SK-N-MC (cell line): ENCODE results near the gene ACSM2A.
"Not testable (repeated sequence)": the region's sequence is repeated elsewhere in the genome, so short reads cannot be mapped to it uniquely, and the experiment has no call there.

Experiments
- DNase-seq: peaks from one replicate; pipeline ENCODE4 v3.0.0-alpha.2; 2011; ENCODE audit warnings: low read depth, low spot score
- H3K27ac ChIP-seq: fragments of 200-600 bp; sonication (generic); 2 replicates; pipeline ENCODE4 v1.5.1; 2016; ENCODE audit warnings: mixed run types
- H3K36me3 ChIP-seq: fragments of 200-600 bp; sonication (generic); 2 replicates; pipeline ENCODE4 v1.6.1; 2017; ENCODE audit warnings: antibody characterized with exemption, low read length, mixed read lengths; ENCODE audit not compliant: insufficient read depth
- H3K4me3 ChIP-seq: fragments of 200-600 bp; sonication (generic); 2 replicates; pipeline ENCODE4 v1.5.1; 2016
- H3K9ac ChIP-seq: fragments of 200-600 bp; sonication (generic); 2 replicates; pipeline ENCODE4 v1.8.0; 2017; ENCODE audit warnings: mixed run types, mixed read lengths; ENCODE audit not compliant: insufficient read length
- H3K9me3 ChIP-seq: fragments of 200-600 bp; sonication (generic); 2 replicates; pipeline ENCODE4 v1.6.1; 2017; ENCODE audit warnings: low read depth, mild to moderate bottlenecking, antibody characterized with exemption, low read length, moderate library complexity, mixed read lengths
- EZH2 ChIP-seq: fragments of 200-600 bp; sonication (generic); IDR thresholded peaks from one replicate; pipeline ENCODE4 v1.6.1; 2017; ENCODE audit warnings: antibody characterized with exemption
- FOXP2 ChIP-seq: optimal IDR thresholded peaks from 2 replicates; pipeline ENCODE3; 2011; ENCODE audit warnings: mild to moderate bottlenecking, moderate library complexity; ENCODE audit not compliant: insufficient read depth; ENCODE audit errors: extremely low read length, control extremely low read depth
- POLR2AphosphoS5 ChIP-seq: IDR thresholded peaks from 2 replicates; pipeline ENCODE4 v1.6.1; 2012; ENCODE audit warnings: mild to moderate bottlenecking, low read depth, low read length, borderline replicate concordance

Gene ACSM2A

DNA sequence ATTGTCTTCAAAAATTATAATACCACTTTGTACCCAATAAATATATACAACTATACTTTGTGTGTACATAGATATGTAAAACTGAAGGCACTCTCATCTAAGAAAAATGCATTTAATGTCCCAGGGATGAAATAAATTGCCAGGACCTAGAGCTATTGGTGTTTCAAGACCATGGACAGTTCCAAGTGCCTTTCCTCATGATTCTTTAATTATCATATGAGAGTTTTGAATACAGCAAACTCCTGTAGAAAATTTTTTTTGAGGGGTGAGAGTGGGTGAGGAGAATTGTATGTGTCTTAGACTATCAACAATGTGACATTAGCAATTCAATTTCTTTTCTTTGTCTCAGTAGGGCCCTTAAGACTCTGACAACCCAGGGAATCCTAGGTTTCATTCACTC, 17.6 kb downstream of the ACSM2A start:
- H3K27ac ChIP-seq, H3K9me3 ChIP-seq, H3K9ac ChIP-seq, H3K36me3 ChIP-seq, H3K4me3 ChIP-seq, DNase-seq: not testable (repeated sequence)

DNA sequence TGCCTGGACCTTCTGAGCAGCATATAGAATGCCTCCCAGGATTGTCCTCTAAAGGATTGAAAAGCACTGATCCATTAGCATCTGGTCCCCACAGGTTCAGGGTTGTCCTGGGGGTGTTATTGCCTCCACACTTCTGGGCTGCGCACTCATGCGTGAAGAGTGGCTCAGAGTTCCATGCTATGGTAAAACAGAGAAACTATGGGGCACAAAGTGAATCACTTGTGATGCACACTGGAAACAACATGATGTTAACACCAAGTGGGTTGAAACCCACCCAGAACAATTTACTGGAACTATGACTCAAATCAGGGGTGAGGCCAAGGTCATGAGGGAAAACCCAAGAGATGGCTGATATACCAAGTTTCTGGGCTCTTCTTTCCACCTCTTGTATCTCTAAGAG, 18.6 kb downstream of the ACSM2A start:
- not testable (repeated sequence) for H3K4me3 ChIP-seq, H3K9me3 ChIP-seq, H3K9ac ChIP-seq, H3K36me3 ChIP-seq, H3K27ac ChIP-seq, DNase-seq

- not testable (repeated sequence) for H3K27ac ChIP-seq, H3K36me3 ChIP-seq, H3K4me3 ChIP-seq, H3K9ac ChIP-seq, DNase-seq, H3K9me3 ChIP-seq
Observed at GRCh38 chr16:20470732-20471131, 19.4 kb downstream of the ACSM2A start.

- not testable (repeated sequence) for H3K9ac ChIP-seq, H3K27ac ChIP-seq, H3K36me3 ChIP-seq, H3K4me3 ChIP-seq, H3K9me3 ChIP-seq, DNase-seq
Observed at GRCh38 chr16:20477188-20477744, 25.9 kb downstream of the ACSM2A start.

GRCh38 chr16:20483989-20484388, 32.7 kb downstream of the ACSM2A start:
- not testable (repeated sequence) for H3K9ac ChIP-seq, H3K27ac ChIP-seq, H3K4me3 ChIP-seq, DNase-seq, H3K36me3 ChIP-seq, H3K9me3 ChIP-seq

- Histone ChIP-seq H3K9me3 (no peaks in the 10 kb centered on the region), H3K9ac (no peak overlapping the region), H3K27ac (no peak overlapping the region), H3K36me3 (no peaks in the 10 kb centered on the region), H3K4me3 (no peak overlapping the region)
- DNase-seq: no peak
- TF ChIP-seq FOXP2 (no peak), EZH2 (no peak), POLR2AphosphoS5 (no peak)
Observed at GRCh38 chr16:20484726-20485125, 33.4 kb downstream of the ACSM2A start.

GRCh38 chr16:20485408-20485807, 34.1 kb downstream of the ACSM2A start:
- H3K9me3 ChIP-seq: no peaks in the 10 kb centered on the region
- no peaks in the 10 kb centered on the region for H3K36me3 ChIP-seq
- H3K4me3 ChIP-seq: no peak overlapping the region
- H3K27ac ChIP-seq: no peak overlapping the region
- no peak for DNase-seq
- TF ChIP-seq POLR2AphosphoS5 (no peak), EZH2 (no peak), FOXP2 (no peak)
- H3K9ac ChIP-seq: no peak overlapping the region

- H3K4me3 ChIP-seq, H3K36me3 ChIP-seq, H3K9me3 ChIP-seq, H3K9ac ChIP-seq, H3K27ac ChIP-seq, DNase-seq: not testable (repeated sequence)
Observed at GRCh38 chr16:20490994-20491393, 39.7 kb downstream of the ACSM2A start.

- H3K4me3 ChIP-seq, H3K9ac ChIP-seq, H3K9me3 ChIP-seq, H3K36me3 ChIP-seq, DNase-seq, H3K27ac ChIP-seq: not testable (repeated sequence)
Observed at GRCh38 chr16:20491448-20491847, 40.1 kb downstream of the ACSM2A start.

GRCh38 chr16:20504418-20504817, 53.1 kb downstream of the ACSM2A start:
- Histone ChIP-seq H3K9ac (no peak overlapping the region), H3K9me3 (no peaks in the 10 kb centered on the region), H3K36me3 (no peaks in the 10 kb centered on the region), H3K27ac (no peak overlapping the region), H3K4me3 (no peak overlapping the region)
- TF ChIP-seq POLR2AphosphoS5: no peak
- TF ChIP-seq FOXP2: no peak
- TF ChIP-seq EZH2: no peak
- DNase-seq: no peak

DNA sequence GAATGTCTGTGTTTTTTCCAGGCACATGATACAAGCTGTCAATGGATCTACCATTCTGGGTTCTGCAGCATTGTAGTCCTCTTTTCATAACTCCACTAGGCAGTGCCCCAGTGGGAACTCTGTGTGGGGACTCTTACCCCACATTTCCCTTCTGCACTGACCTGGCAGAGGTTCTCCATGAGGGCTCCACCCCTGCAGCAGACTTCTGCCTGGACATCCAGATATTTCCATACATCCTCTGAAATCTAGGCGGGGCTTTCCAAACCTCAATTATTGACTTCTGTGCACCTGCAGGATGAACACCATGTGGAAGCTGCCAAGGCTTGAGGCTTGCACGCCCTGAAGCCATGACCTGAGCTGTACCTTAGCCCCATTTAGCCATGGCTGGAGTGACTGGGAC, 56.0 kb downstream of the ACSM2A start:
- no peak for DNase-seq
- Histone ChIP-seq H3K27ac (no peak overlapping the region), H3K36me3 (no peaks in the 10 kb centered on the region), H3K9me3 (no peaks in the 10 kb centered on the region), H3K9ac (no peak overlapping the region), H3K4me3 (no peak overlapping the region)
- TF ChIP-seq EZH2 (no peak), POLR2AphosphoS5 (no peak), FOXP2 (no peak)
